Heart left ventricle (tissue), 13 donors: ENCODE data around the gene MFGE8.

Source experiments
- POLR2A ChIP-seq, 2 donors: fragments of 450-650 bp; IDR thresholded peaks; one replicate each; pipeline ENCODE4 v1.6.1; 2017; ENCODE audit warnings: antibody characterized with exemption in 2 of 2, mild to moderate bottlenecking in 2 of 2, moderate library complexity in 2 of 2
- TF ChIP-seq, protein P1 (sequence below), 12 donors: fragments of 200-600 bp; sonication (generic) in 4 of 12; IDR thresholded peaks; one replicate each; pipeline versions ENCODE4 v1.5.0 to v1.8.0; 2018 to 2022; ENCODE audit warnings: antibody characterized with exemption in 12 of 12, mild to moderate bottlenecking in 5 of 12
- donor health status: ischemic (EF 13 %, LVEDD 7.1; RV severe dilation, severe dysfunction).
- donor health status: DM: no; HTN: yes; CAD: no.
- donor health status: DM: no; HTN: no; CAD: no.
- donor health status: ischemic (EF 25% LVEDD 6.9; RV normal size, moderate dysfunction).
- donor health status: ischemic (EF 25% LVEDD 5.7; RV mildly dilated, moderate dysfunction).
- donor health status: ischemic (EF 35%, LVEDD 5.7; RV mildly dilated, moderate dysfunction).
- donor health status: nonischemic (EF 11% LVEDD 7.7; RV severe dilation, severe dysfunction).
- donor health status: DM: yes; HTN: yes; CAD: no.
- donor health status: PGD.
- donor health status: ischemic (EF 29% LVEDD 5.4; RV normal size, mild dysfunction).
- donor health status: nonischemic (EF 23%, LVEDD 6.1; RV moderate dilation, normal function).

DNA sequence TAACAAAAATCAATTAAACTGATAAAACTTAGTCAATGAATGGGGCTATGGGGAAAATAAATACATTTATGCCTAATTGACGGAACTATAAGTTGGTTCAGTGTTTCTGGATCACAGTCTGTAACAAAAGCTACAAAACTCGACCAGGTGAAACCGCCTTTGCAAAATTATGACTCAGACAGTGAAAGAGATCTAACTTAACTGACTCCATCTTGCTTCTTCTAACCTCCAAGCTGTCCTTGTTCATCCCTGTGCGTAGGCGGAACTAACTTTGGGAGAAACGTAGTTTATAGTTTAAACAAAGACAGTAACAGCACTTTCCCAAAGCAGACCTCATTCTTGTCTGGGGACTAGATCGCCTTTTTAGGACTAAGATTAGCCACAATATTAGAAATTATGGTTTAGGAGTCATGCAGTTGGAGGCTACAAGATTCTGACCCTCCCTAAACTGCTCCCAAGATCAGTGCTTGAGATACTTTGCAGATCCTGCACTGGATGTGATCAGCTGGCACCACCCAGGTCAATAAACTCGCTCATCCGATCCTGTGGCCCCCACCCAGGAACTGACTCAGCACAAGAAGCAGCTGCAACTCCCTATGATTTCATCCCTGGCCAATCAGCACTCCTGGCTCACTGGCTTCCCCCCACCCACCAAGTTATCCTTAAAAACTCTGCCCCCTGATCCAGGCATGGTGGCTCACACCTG lies 7.2 kb upstream of the MFGE8 start:
- TF ChIP-seq, protein P1, sequence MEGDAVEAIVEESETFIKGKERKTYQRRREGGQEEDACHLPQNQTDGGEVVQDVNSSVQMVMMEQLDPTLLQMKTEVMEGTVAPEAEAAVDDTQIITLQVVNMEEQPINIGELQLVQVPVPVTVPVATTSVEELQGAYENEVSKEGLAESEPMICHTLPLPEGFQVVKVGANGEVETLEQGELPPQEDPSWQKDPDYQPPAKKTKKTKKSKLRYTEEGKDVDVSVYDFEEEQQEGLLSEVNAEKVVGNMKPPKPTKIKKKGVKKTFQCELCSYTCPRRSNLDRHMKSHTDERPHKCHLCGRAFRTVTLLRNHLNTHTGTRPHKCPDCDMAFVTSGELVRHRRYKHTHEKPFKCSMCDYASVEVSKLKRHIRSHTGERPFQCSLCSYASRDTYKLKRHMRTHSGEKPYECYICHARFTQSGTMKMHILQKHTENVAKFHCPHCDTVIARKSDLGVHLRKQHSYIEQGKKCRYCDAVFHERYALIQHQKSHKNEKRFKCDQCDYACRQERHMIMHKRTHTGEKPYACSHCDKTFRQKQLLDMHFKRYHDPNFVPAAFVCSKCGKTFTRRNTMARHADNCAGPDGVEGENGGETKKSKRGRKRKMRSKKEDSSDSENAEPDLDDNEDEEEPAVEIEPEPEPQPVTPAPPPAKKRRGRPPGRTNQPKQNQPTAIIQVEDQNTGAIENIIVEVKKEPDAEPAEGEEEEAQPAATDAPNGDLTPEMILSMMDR (IDR thresholded peaks at IDR 0.05) = no peak
- TF ChIP-seq POLR2A (IDR thresholded peaks at IDR 0.05) = no peak
